ENCODE results near the gene CLTC. TPM values are rescaled to one million over a fixed set of nuclear protein-coding genes. Genes with fewer than 3 reads are reported as not detected.

Gene CLTC
- total RNA-seq, 1 experiment from 2014 or later: 212 TPM

GRCh38 chr17:59737324-59737723 is 117.6 kb downstream of the CLTC start:
- no peaks in the 10 kb centered on the region for H3K36me3 Mint-ChIP-seq (ENCODE audit: insufficient read depth, unreplicated experiment)
- intact Hi-C loops (cut with micrococcal nuclease; ENCODE audit: unreplicated experiment): no loop called here
- no peak overlapping the region for H3K27ac Mint-ChIP-seq (ENCODE audit: unreplicated experiment)
- no peaks in the 10 kb centered on the region for H3K9me3 Mint-ChIP-seq (ENCODE audit: low read depth, unreplicated experiment)
- no peaks in the 10 kb centered on the region for H3K4me1 Mint-ChIP-seq (ENCODE audit: low read depth, unreplicated experiment)
- no peak for TF ChIP-seq CTCF (IDR thresholded peaks at IDR 0.05; ENCODE audit: unreplicated experiment)
- H3K27me3 Mint-ChIP-seq (ENCODE audit: unreplicated experiment): no peaks in the 10 kb centered on the region
- H3K4me3 Mint-ChIP-seq (ENCODE audit: low read depth, unreplicated experiment): no peak overlapping the region
- DNase-seq: no peak
- no TSS peak for BruUV-seq (replicated peaks)
- CTCF ChIA-PET: no interaction called here

GRCh38 chr17:59743842-59744241 is 124.1 kb downstream of the CLTC start:
- Mint-ChIP-seq H3K9me3 (ENCODE audit: low read depth, unreplicated experiment) (peaks cover 4% of the 10 kb centered on the region), H3K27me3 (ENCODE audit: unreplicated experiment) (no peaks in the 10 kb centered on the region), H3K4me1 (ENCODE audit: low read depth, unreplicated experiment) (no peaks in the 10 kb centered on the region), H3K27ac (ENCODE audit: unreplicated experiment) (no peak overlapping the region), H3K36me3 (ENCODE audit: insufficient read depth, unreplicated experiment) (no peaks in the 10 kb centered on the region), H3K4me3 (ENCODE audit: low read depth, unreplicated experiment) (no peak overlapping the region)
- TF ChIP-seq CTCF (IDR thresholded peaks at IDR 0.05; ENCODE audit: unreplicated experiment): no peak
- CTCF ChIA-PET: no interaction called here
- no peak for DNase-seq
- BruUV-seq (replicated peaks): no TSS peak
- intact Hi-C loops (cut with micrococcal nuclease; ENCODE audit: unreplicated experiment): no loop called here

- CTCF ChIA-PET: no interaction called here
- intact Hi-C loops (cut with micrococcal nuclease; ENCODE audit: unreplicated experiment): no loop called here
These were observed 125.3 kb downstream of the CLTC start for GRCh38 chr17:59745040-59745439.

More at GRCh38 chr17:59745040-59745439, 125.3 kb downstream of the CLTC start:
- BruUV-seq (replicated peaks): no TSS peak
- H3K4me1 Mint-ChIP-seq (ENCODE audit: low read depth, unreplicated experiment): no peaks in the 10 kb centered on the region
- no peak overlapping the region for H3K4me3 Mint-ChIP-seq (ENCODE audit: low read depth, unreplicated experiment)
- TF ChIP-seq CTCF (IDR thresholded peaks at IDR 0.05; ENCODE audit: unreplicated experiment): no peak
- no peak overlapping the region for H3K27ac Mint-ChIP-seq (ENCODE audit: unreplicated experiment)
- H3K27me3 Mint-ChIP-seq (ENCODE audit: unreplicated experiment): no peaks in the 10 kb centered on the region
- no peaks in the 10 kb centered on the region for H3K36me3 Mint-ChIP-seq (ENCODE audit: insufficient read depth, unreplicated experiment)
- no peak for DNase-seq
- H3K9me3 Mint-ChIP-seq (ENCODE audit: low read depth, unreplicated experiment): peaks cover 4% of the 10 kb centered on the region

Other genes with a start within 250 kb of the CLTC start
- gene DHX40, start 54.3 kb upstream of the CLTC start, total RNA-seq (2022): 12.6 and 14.9 TPM in 2 replicates
- gene PTRH2, start 87.5 kb downstream of the CLTC start, total RNA-seq (2022): 29.8 and 32.3 TPM in 2 replicates
- gene VMP1, start 87.8 kb downstream of the CLTC start, total RNA-seq (2022): 306 and 315 TPM in 2 replicates